Measurements from ENCODE around the gene NOS1AP. TPM values are rescaled to one million over a fixed set of nuclear protein-coding genes. Genes with fewer than 3 reads are reported as not detected.

The NOS1AP gene
- total RNA-seq, 5 donors from 2014 or later (not counting 1 experiment from before 2014, with no cell fraction given) = 0.07 to 0.16 (median 0.09) TPM; not detected in 2

DNA sequence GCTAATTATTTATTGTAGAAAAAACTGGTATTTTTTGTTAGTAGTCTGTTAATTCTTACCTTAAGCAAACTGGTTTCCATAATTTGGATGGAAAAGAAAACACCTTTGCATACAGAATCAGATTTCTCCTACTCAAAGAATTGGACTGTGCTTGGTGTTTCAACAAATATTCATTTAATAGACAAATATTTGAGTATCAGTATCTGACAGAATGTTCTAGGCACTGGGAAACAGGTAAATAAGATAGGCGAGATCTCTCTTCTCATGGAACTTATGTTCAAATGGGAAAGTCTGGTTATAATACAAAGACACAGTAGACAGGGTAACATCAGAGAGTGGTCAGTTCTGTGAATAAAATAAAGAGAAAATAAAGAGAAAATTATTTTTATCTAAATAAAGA, 119.9 kb downstream of the NOS1AP start:
- DNase-seq = no peak
- ChIA-PET POLR2A (interaction anchor here in 1 of 2 donors (0.6 kb wide), 1 partner anchor 175 kb away, joined by 3 read pairs; no protein-coding TSS in a partner anchor), CTCF (no interaction called here)
- H3K36me3 Mint-ChIP-seq = peaks cover 3% of the 10 kb centered on the region
- no peaks in the 10 kb centered on the region for H3K36me3 ChIP-seq (ENCODE audit: control insufficient read depth in 2 of 2, extremely low read depth in 1 of 2, insufficient read depth in 1 of 2, low read length in 1 of 2)
- no peaks in the 10 kb centered on the region for H3K4me1 ChIP-seq (ENCODE audit: control insufficient read depth in 1 of 2, extremely low read depth in 1 of 2, insufficient read depth in 2 of 2, low read length in 2 of 2)
- WGBS (ENCODE audit: insufficient coverage) = no CpG with 5 or more reads among the region's 1 CpG
- H3K4me1 Mint-ChIP-seq = no peaks in the 10 kb centered on the region
- H3K9me3 Mint-ChIP-seq = peaks cover 0 to 5% (median 4%) of the 10 kb centered on the region in 3 donors
- H3K27ac ChIP-seq (ENCODE audit: low read length) = no peak overlapping the region
- H3K27ac Mint-ChIP-seq = no peak overlapping the region
- H3K27me3 ChIP-seq (replicated peaks in 1 of 2; ENCODE audit: control insufficient read depth in 2 of 2, extremely low read depth in 1 of 2, insufficient read depth in 2 of 2, low read length in 1 of 2) = no peaks in the 10 kb centered on the region
- no peak for ATAC-seq (replicated peaks in 1 of 4)
- H3K4me3 ChIP-seq (ENCODE audit: control insufficient read depth in 1 of 2, extremely low read depth in 1 of 2, low read length in 1 of 2) = no peak overlapping the region
- H3K27me3 Mint-ChIP-seq = peaks cover 4 to 9% of the 10 kb centered on the region in 2 donors
- H3K9me3 ChIP-seq = no peaks in the 10 kb centered on the region
- H3K4me3 Mint-ChIP-seq = no peak overlapping the region

DNA sequence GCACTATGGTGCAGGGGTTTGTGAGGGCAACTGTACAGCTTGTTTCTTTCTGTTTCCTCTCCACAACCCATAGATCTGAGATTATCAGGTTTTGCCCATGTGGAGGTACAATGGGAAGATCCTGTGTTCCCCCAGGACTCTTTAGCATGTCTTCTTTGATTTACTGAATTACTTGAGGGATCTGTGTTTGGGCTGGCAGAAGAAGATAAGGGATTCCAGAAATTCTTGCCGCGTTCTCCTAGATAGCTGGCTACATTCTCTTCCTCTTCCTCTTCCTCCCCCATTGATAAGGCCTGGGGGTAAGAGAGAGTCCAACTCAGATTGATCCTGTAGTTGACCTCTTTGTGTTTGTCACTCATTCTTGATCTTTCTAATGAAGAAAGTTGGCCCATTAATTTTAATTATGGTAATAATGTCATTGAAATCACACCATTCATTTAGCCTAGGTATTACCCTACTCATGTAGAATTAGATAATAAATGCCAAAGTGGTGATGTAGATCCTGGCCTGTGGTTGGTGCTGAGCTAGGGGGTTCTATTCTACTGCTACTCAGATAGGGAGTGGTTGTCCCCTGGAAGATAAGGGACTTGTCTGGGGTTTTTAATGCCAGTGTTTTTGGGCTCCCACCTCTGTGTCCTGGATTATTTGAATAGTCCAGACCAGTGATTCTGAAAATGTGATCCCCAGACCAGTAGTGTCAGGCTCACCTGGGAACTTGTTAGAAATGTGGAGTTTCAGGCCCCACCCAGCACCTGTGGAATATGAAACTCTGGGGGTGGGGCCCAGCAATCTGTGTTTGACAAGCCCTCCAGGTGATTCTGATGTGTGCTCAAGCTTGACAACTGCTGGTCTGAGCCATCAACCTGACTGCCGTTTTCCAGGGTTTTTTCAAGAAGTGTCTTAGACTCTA, 122.2 kb downstream of the NOS1AP start:
- no peaks in the 10 kb centered on the region for H3K4me1 Mint-ChIP-seq
- peaks cover 6 to 9% of the 10 kb centered on the region in 2 donors for H3K27me3 Mint-ChIP-seq
- ChIA-PET CTCF (no interaction called here), POLR2A (no interaction called here)
- no peak overlapping the region for H3K4me3 Mint-ChIP-seq
- no peak overlapping the region for H3K4me3 ChIP-seq (ENCODE audit: control insufficient read depth in 1 of 2, extremely low read depth in 1 of 2, low read length in 1 of 2)
- no peaks in the 10 kb centered on the region for H3K36me3 Mint-ChIP-seq
- no peak overlapping the region for H3K27ac ChIP-seq (ENCODE audit: low read length)
- no peak for ATAC-seq (replicated peaks in 1 of 4)
- no peaks in the 10 kb centered on the region for H3K4me1 ChIP-seq (ENCODE audit: control insufficient read depth in 1 of 2, extremely low read depth in 1 of 2, insufficient read depth in 2 of 2, low read length in 2 of 2)
- no peak overlapping the region for H3K27ac Mint-ChIP-seq
- H3K9me3 ChIP-seq = no peaks in the 10 kb centered on the region
- DNase-seq = no peak
- H3K36me3 ChIP-seq (ENCODE audit: control insufficient read depth in 2 of 2, extremely low read depth in 1 of 2, insufficient read depth in 1 of 2, low read length in 1 of 2) = no peaks in the 10 kb centered on the region
- peaks cover 0 to under 1% (median 0%) of the 10 kb centered on the region in 3 donors for H3K9me3 Mint-ChIP-seq
- 83% methylated on average over 1 of the region's 3 CpGs for WGBS (ENCODE audit: insufficient coverage)
- no peaks in the 10 kb centered on the region for H3K27me3 ChIP-seq (replicated peaks in 1 of 2; ENCODE audit: control insufficient read depth in 2 of 2, extremely low read depth in 1 of 2, insufficient read depth in 2 of 2, low read length in 1 of 2)

DNA sequence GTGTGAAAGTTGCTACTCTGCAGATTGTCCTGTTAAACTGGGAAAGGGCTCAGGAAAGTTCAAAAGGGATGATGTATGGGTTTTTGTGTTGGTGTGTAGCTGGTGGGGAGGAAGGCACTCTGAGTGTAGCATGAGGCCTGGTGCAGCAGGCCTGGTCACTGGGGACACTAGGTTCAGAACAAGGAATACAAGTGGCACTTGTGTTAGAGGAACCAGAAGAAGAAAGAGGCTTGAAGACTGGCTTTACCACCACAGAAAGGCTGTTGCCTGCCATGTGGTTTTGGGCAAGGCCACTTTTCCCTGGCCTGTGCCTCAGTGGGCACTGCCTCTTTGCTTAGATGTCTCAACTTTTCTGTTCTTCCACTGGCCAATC, 122.8 kb downstream of the NOS1AP start:
- H3K36me3 ChIP-seq (ENCODE audit: control insufficient read depth in 2 of 2, extremely low read depth in 1 of 2, insufficient read depth in 1 of 2, low read length in 1 of 2) = no peaks in the 10 kb centered on the region
- no peak for DNase-seq
- H3K27me3 Mint-ChIP-seq = peaks cover 9 to 13% of the 10 kb centered on the region in 2 donors
- CTCF ChIA-PET = no interaction called here
- no peaks in the 10 kb centered on the region for H3K4me1 Mint-ChIP-seq
- H3K27me3 ChIP-seq (replicated peaks in 1 of 2; ENCODE audit: control insufficient read depth in 2 of 2, extremely low read depth in 1 of 2, insufficient read depth in 2 of 2, low read length in 1 of 2) = no peaks in the 10 kb centered on the region
- no peaks in the 10 kb centered on the region for H3K9me3 ChIP-seq
- ATAC-seq (replicated peaks in 1 of 4) = no peak
- H3K27ac ChIP-seq (ENCODE audit: low read length) = no peak overlapping the region
- POLR2A ChIA-PET = no interaction called here
- H3K4me3 ChIP-seq (ENCODE audit: control insufficient read depth in 1 of 2, extremely low read depth in 1 of 2, low read length in 1 of 2) = no peak overlapping the region
- no peaks in the 10 kb centered on the region for H3K36me3 Mint-ChIP-seq
- no peaks in the 10 kb centered on the region for H3K4me1 ChIP-seq (ENCODE audit: control insufficient read depth in 1 of 2, extremely low read depth in 1 of 2, insufficient read depth in 2 of 2, low read length in 2 of 2)
- no peak overlapping the region for H3K27ac Mint-ChIP-seq
- no peaks in the 10 kb centered on the region for H3K9me3 Mint-ChIP-seq
- H3K4me3 Mint-ChIP-seq = no peak overlapping the region

DNA sequence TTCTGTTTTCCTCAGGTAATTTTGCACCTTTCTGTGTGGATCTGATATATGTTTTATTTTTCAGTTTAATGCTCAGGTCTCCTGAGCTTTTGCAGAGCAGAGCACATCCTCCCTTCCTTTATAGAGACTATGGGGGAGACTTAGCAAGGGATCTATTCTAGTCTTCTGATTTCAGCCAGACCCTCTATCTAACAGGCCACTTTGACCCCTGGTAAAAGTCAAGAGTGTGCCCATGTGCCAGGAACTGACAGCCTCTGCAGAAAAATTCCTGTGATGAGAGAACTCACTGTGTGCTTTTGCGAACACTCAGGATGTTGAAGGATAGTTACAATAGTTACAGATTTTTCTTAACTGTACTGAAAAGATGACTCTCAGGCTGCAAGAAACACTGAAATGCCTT, 123.3 kb downstream of the NOS1AP start:
- WGBS (ENCODE audit: insufficient coverage) = 100% methylated on average over 1 of the region's 1 CpG
- H3K4me3 Mint-ChIP-seq = no peak overlapping the region
- peaks cover 0 to 4% of the 10 kb centered on the region in 2 experiments for H3K27me3 ChIP-seq (replicated peaks in 1 of 2; ENCODE audit: control insufficient read depth in 2 of 2, extremely low read depth in 1 of 2, insufficient read depth in 2 of 2, low read length in 1 of 2)
- H3K27ac ChIP-seq (ENCODE audit: low read length) = no peak overlapping the region
- H3K4me1 Mint-ChIP-seq = no peaks in the 10 kb centered on the region
- no peak overlapping the region for H3K27ac Mint-ChIP-seq
- CTCF ChIA-PET = no interaction called here
- H3K9me3 ChIP-seq = no peaks in the 10 kb centered on the region
- no peaks in the 10 kb centered on the region for H3K9me3 Mint-ChIP-seq
- no peaks in the 10 kb centered on the region for H3K36me3 ChIP-seq (ENCODE audit: control insufficient read depth in 2 of 2, extremely low read depth in 1 of 2, insufficient read depth in 1 of 2, low read length in 1 of 2)
- no peaks in the 10 kb centered on the region for H3K36me3 Mint-ChIP-seq
- H3K27me3 Mint-ChIP-seq = peaks cover 9 to 13% of the 10 kb centered on the region in 2 donors
- POLR2A ChIA-PET = no interaction called here
- no peak overlapping the region for H3K4me3 ChIP-seq (ENCODE audit: control insufficient read depth in 1 of 2, extremely low read depth in 1 of 2, low read length in 1 of 2)
- no peak for DNase-seq
- no peaks in the 10 kb centered on the region for H3K4me1 ChIP-seq (ENCODE audit: control insufficient read depth in 1 of 2, extremely low read depth in 1 of 2, insufficient read depth in 2 of 2, low read length in 2 of 2)
- no peak for ATAC-seq (replicated peaks in 1 of 4)

DNA sequence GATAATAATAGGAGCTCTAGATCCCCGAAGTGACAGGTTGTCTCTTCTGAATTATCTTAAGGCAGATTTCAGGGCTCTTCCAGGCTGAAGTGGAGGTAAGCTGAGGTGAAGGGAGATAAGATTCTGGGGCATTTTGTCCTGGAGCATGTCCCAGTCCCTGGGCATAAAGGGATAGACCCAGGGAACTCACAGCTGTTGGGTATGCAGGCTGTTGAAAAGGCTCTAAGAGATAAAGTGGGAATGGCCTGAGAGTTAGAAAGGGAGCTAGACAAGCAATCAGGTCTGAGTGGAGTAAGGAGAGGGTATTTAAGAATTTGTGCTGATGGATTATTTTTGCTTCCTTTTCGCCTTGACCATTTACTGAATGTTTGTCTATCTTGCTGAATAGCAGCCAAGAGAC, 123.7 kb downstream of the NOS1AP start:
- no peaks in the 10 kb centered on the region for H3K36me3 ChIP-seq (ENCODE audit: control insufficient read depth in 2 of 2, extremely low read depth in 1 of 2, insufficient read depth in 1 of 2, low read length in 1 of 2)
- POLR2A ChIA-PET = no interaction called here
- H3K27ac ChIP-seq (ENCODE audit: low read length) = no peak overlapping the region
- H3K4me1 ChIP-seq (ENCODE audit: control insufficient read depth in 1 of 2, extremely low read depth in 1 of 2, insufficient read depth in 2 of 2, low read length in 2 of 2) = no peaks in the 10 kb centered on the region
- Mint-ChIP-seq H3K4me3 (no peak overlapping the region), H3K9me3 (no peaks in the 10 kb centered on the region), H3K27ac (no peak overlapping the region), H3K36me3 (no peaks in the 10 kb centered on the region), H3K27me3 (peaks cover 9 to 13% of the 10 kb centered on the region in 2 donors), H3K4me1 (no peaks in the 10 kb centered on the region)
- WGBS (ENCODE audit: insufficient coverage) = 81% methylated on average over 2 of the region's 2 CpGs
- ATAC-seq (replicated peaks in 1 of 4) (no peak), DNase-seq (no peak)
- peaks cover 0 to 6% of the 10 kb centered on the region in 2 experiments for H3K27me3 ChIP-seq (replicated peaks in 1 of 2; ENCODE audit: control insufficient read depth in 2 of 2, extremely low read depth in 1 of 2, insufficient read depth in 2 of 2, low read length in 1 of 2)
- H3K9me3 ChIP-seq = no peaks in the 10 kb centered on the region
- CTCF ChIA-PET = no interaction called here
- H3K4me3 ChIP-seq (ENCODE audit: control insufficient read depth in 1 of 2, extremely low read depth in 1 of 2, low read length in 1 of 2) = no peak overlapping the region

DNA sequence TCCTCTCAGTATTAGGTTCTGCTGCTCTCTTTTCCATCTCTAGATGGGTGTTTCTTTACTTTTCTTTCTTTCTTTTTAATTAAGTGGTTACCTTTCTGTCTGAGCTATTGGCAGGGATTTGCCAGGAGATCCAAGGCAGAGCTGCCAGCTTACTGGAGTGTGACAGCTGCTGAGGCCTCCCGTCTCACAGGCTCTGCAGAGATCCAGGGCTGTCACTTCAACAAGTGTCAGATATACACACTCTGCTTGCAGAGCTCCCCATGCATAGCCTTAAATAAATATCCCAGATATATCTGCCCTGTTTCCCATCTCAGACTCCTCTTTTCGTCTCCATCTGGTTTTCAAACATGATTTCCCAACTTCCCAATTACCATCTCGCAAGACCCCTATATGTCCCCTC, 124.3 kb downstream of the NOS1AP start:
- Mint-ChIP-seq H3K9me3 (no peaks in the 10 kb centered on the region), H3K4me1 (no peaks in the 10 kb centered on the region), H3K27ac (no peak overlapping the region), H3K4me3 (no peak overlapping the region), H3K36me3 (no peaks in the 10 kb centered on the region), H3K27me3 (peaks cover 11 to 13% of the 10 kb centered on the region in 2 donors)
- Histone ChIP-seq H3K27ac (ENCODE audit: low read length) (no peak overlapping the region), H3K4me1 (ENCODE audit: control insufficient read depth in 1 of 2, extremely low read depth in 1 of 2, insufficient read depth in 2 of 2, low read length in 2 of 2) (no peaks in the 10 kb centered on the region), H3K9me3 (no peaks in the 10 kb centered on the region), H3K4me3 (ENCODE audit: control insufficient read depth in 1 of 2, extremely low read depth in 1 of 2, low read length in 1 of 2) (no peak overlapping the region), H3K36me3 (ENCODE audit: control insufficient read depth in 2 of 2, extremely low read depth in 1 of 2, insufficient read depth in 1 of 2, low read length in 1 of 2) (no peaks in the 10 kb centered on the region), H3K27me3 (replicated peaks in 1 of 2; ENCODE audit: control insufficient read depth in 2 of 2, extremely low read depth in 1 of 2, insufficient read depth in 2 of 2, low read length in 1 of 2) (peaks cover 0 to 6% of the 10 kb centered on the region in 2 experiments)
- CTCF ChIA-PET = interaction anchor here in 1 of 2 donors (0.7 kb wide), 1 partner anchor 23 kb away, joined by 3 read pairs; no protein-coding TSS in a partner anchor
- ATAC-seq (replicated peaks in 1 of 4) (no peak), DNase-seq (no peak)
- 86% methylated on average over 1 of the region's 3 CpGs for WGBS (ENCODE audit: insufficient coverage)
- POLR2A ChIA-PET = no interaction called here

All from T-cell (primary cell).